Immature natural killer cell (primary cell): ENCODE measurements around the gene ARHGAP8. TPM values are rescaled to one million over a fixed set of nuclear protein-coding genes. Genes with fewer than 3 reads are reported as not detected.
"Not testable (repeated sequence)": the region's sequence is repeated elsewhere in the genome, so short reads cannot be mapped to it uniquely, and the experiment has no call there.

Source experiments
- DNase-seq, 3 donors: peaks; one replicate each; pipeline ENCODE4 v3.0.0; 2022; ENCODE audit warnings: mixed read lengths in 1 of 3
- H3K27ac Mint-ChIP-seq, 6 donors: one replicate each; pipeline ENCODE4 v1.8.0; 2020; ENCODE audit warnings: mixed read lengths in 6 of 6, mild to moderate bottlenecking in 5 of 6, inconsistent platforms in 4 of 6, moderate library complexity in 3 of 6
- H3K27me3 Mint-ChIP-seq, 3 donors: one replicate each; pipeline ENCODE4 v1.8.0; 2020 to 2021; ENCODE audit warnings: low read depth in 3 of 3, mild to moderate bottlenecking in 3 of 3, mixed read lengths in 3 of 3, moderate library complexity in 3 of 3, inconsistent platforms in 1 of 3
- H3K36me3 Mint-ChIP-seq, 3 donors: one replicate each; pipeline ENCODE4 v1.8.0; 2020; ENCODE audit warnings: mixed read lengths in 3 of 3, inconsistent platforms in 2 of 3, mild to moderate bottlenecking in 2 of 3
- H3K4me1 Mint-ChIP-seq, 2 donors: one replicate each; pipeline ENCODE4 v1.8.0; 2020; ENCODE audit warnings: inconsistent platforms in 2 of 2, mild to moderate bottlenecking in 2 of 2, mixed read lengths in 2 of 2, moderate library complexity in 1 of 2
- H3K4me3 Mint-ChIP-seq, 5 donors: one replicate each; pipeline ENCODE4 v1.8.0; 2020; ENCODE audit warnings: mild to moderate bottlenecking in 5 of 5, mixed read lengths in 5 of 5, inconsistent platforms in 3 of 5, moderate library complexity in 3 of 5
- H3K9me3 Mint-ChIP-seq, 6 donors: one replicate each; pipeline ENCODE4 v1.8.0; 2020; ENCODE audit warnings: mild to moderate bottlenecking in 6 of 6, mixed read lengths in 6 of 6, inconsistent platforms in 4 of 6, moderate library complexity in 3 of 6
- polyA plus RNA-seq, 3 donors: library from polyadenylated mRNA; unstranded; fragments of 300-500 nt; fragmentation: Illumina TruSeq; gene quantifications; one replicate each; pipeline ENCODE4 v1.2.3, GENCODE V29; 2021

ARHGAP8 gene
- polyA plus RNA-seq, 3 donors from 2014 or later = 0.60 to 2.0 TPM; not detected in 1

GRCh38 chr22:44898236-44898635 lies 145.9 kb downstream of the ARHGAP8 start:
- no peak for DNase-seq
- peaks cover 0 to 25% (median 11%) of the 10 kb centered on the region in 6 donors for H3K9me3 Mint-ChIP-seq
- H3K27me3 Mint-ChIP-seq = peaks cover 3 to 11% (median 6%) of the 10 kb centered on the region in 3 donors
- H3K27ac Mint-ChIP-seq = no peak overlapping the region
- H3K4me1 Mint-ChIP-seq = no peaks in the 10 kb centered on the region
- peaks cover 0 to 3% (median 0%) of the 10 kb centered on the region in 3 donors for H3K36me3 Mint-ChIP-seq
- no peak overlapping the region for H3K4me3 Mint-ChIP-seq

DNA sequence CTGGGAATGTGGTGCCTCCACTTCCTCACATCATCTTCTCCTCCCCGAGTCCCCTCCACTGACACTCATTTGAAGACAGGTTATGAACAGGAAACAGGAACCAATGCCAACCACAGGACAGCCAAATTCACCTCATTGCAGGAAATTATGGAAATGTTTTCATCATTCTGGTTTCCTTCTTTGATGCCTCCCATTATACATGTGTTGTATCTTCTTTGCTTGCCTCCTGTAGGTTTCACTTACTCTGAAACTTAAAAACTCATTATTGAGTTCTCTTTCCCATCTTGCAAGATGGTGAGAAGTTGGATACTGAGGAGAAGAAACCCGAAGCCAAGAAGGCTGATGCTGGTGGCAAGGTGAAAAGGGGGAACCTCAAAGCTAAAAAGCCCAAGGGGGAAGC lies 148.9 kb downstream of the ARHGAP8 start:
- peaks cover 0 to 25% (median 11%) of the 10 kb centered on the region in 6 donors for H3K9me3 Mint-ChIP-seq
- H3K4me1 Mint-ChIP-seq = no peaks in the 10 kb centered on the region
- H3K4me3 Mint-ChIP-seq = no peak overlapping the region
- peaks cover 0 to 3% (median 0%) of the 10 kb centered on the region in 3 donors for H3K36me3 Mint-ChIP-seq
- H3K27me3 Mint-ChIP-seq = peaks cover 5 to 13% (median 8%) of the 10 kb centered on the region in 3 donors
- H3K27ac Mint-ChIP-seq = no peak overlapping the region
- no peak for DNase-seq

DNA sequence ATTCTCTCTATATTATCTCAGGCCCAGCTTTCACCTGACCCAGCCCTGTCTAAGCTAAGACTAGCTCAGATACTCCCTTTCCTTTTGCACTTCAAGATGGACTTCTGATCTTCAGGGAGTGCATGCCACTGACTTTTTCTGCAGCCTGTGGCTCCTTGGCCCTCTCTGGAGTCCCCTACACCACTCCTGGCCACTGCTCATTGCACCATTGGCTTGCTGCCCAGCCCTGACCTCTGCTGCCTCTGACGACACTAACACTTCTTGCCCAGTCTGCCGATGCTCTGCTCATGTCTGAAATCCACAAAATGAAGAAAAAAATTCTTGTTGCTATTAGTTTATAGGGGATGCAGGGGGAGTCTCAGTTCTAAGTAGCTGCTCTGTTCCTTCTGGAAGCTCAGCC lies 150.8 kb downstream of the ARHGAP8 start:
- peaks cover 0 to 25% (median 11%) of the 10 kb centered on the region in 6 donors for H3K9me3 Mint-ChIP-seq
- H3K27me3 Mint-ChIP-seq = peaks cover 5 to 11% (median 8%) of the 10 kb centered on the region in 3 donors
- H3K27ac Mint-ChIP-seq, H3K36me3 Mint-ChIP-seq, H3K4me3 Mint-ChIP-seq, H3K4me1 Mint-ChIP-seq, DNase-seq: not testable (repeated sequence)

GRCh38 chr22:44904492-44905152 lies 152.2 kb downstream of the ARHGAP8 start:
- Mint-ChIP-seq H3K27me3 (peaks cover 5 to 11% (median 8%) of the 10 kb centered on the region in 3 donors), H3K9me3 (peaks cover 0 to 25% (median 11%) of the 10 kb centered on the region in 6 donors)
- H3K4me3 Mint-ChIP-seq, H3K4me1 Mint-ChIP-seq, DNase-seq, H3K27ac Mint-ChIP-seq, H3K36me3 Mint-ChIP-seq: not testable (repeated sequence)

DNA sequence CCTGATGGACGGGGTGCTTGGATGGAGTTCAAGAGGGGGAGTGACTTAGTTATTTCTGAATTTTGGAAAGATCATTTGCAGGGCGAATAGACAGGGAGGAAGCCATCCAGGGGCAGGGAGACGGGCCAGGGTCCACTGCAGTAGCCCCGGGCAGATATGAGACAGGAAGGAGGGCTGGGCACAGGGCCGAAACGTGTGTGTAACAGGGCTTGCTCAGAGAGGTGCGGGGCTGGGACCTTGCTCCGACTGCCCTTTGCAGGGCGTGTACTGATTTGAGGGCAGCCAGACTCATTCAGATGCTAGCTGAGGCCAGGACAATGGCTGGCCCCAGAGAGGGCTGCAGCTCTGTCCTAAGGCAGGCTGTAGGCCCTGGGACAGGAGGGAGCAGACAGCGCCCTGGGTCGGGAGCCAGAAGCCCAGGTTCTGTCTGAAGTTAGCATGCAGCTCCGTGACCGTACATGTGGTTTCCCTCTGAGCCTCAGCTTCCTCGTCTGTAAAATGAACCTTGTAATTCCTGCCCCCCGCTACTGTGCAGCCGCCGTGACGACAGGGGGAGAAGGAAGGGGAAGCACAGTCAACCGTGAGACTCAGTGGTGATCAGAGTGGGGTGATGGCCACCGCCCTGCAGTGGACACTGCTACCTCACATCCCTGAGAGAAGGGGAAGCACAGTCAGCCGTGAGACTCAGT lies 154.0 kb downstream of the ARHGAP8 start:
- H3K4me1 Mint-ChIP-seq = no peaks in the 10 kb centered on the region
- peaks cover 0 to 22% (median 10%) of the 10 kb centered on the region in 6 donors for H3K9me3 Mint-ChIP-seq
- H3K4me3 Mint-ChIP-seq = no peak overlapping the region
- no peak overlapping the region for H3K27ac Mint-ChIP-seq
- peaks cover 6 to 7% (median 6%) of the 10 kb centered on the region in 3 donors for H3K27me3 Mint-ChIP-seq
- H3K36me3 Mint-ChIP-seq = peaks cover 0 to 3% (median 0%) of the 10 kb centered on the region in 3 donors
- no peak for DNase-seq

GRCh38 chr22:44906999-44907644 lies 154.7 kb downstream of the ARHGAP8 start:
- Mint-ChIP-seq H3K9me3 (peaks cover 0 to 14% (median 6%) of the 10 kb centered on the region in 6 donors), H3K36me3 (peaks cover 0 to 3% (median 0%) of the 10 kb centered on the region in 3 donors), H3K27me3 (peaks cover 4 to 7% (median 6%) of the 10 kb centered on the region in 3 donors), H3K27ac (no peak overlapping the region), H3K4me3 (no peak overlapping the region), H3K4me1 (no peaks in the 10 kb centered on the region)
- DNase-seq = no peak

DNA sequence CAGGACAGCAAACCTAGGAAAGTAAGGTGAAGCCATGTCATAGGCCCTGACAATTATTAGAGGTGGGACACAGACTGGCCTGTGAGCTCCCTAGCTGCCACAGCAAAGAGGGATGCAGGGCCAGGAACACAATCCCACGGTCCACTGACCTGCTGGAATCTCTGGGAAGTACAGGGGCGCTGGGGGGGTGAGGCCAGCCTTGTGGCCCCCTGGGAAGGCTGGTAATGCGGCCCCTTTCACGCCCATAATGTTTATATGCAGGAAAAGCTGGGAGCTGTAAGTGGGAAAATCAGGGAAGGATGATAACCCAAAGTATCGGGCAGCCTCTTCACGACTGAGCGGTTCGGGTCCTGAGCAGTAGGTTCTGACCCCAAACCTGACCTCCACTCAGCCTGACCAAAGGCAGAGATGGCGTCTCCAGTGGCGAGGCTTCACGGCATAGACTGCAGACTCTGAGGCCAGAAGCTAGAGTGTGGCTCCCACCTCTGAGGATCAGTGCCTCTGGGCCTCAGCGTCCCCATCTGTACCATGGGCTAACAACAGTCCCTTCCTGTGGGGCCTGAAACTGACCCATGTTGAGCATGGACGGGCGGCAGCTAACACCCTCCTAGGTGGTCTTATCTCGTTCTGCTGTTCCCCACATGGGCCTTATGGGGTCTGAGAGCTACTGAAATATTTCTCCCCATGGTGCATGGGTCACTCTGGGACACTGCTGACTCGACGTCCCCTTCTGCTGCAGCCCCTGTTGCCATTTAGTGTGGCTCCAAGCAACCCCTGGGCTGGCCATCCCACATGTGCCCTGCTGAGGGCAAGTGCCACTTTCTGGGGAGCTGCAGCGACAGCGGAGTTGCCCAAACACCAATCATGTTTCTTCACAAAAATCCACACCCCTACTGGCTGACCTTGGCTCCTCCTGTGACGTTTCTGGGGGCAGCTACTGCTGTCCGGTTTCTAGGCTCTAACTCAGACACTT lies 155.7 kb downstream of the ARHGAP8 start:
- Mint-ChIP-seq H3K27ac (no peak overlapping the region), H3K27me3 (peaks cover 2 to 6% (median 4%) of the 10 kb centered on the region in 3 donors), H3K36me3 (no peaks in the 10 kb centered on the region), H3K9me3 (peaks cover 0 to 5% (median 0%) of the 10 kb centered on the region in 6 donors), H3K4me1 (no peaks in the 10 kb centered on the region), H3K4me3 (no peak overlapping the region)
- DNase-seq = no peak

DNA sequence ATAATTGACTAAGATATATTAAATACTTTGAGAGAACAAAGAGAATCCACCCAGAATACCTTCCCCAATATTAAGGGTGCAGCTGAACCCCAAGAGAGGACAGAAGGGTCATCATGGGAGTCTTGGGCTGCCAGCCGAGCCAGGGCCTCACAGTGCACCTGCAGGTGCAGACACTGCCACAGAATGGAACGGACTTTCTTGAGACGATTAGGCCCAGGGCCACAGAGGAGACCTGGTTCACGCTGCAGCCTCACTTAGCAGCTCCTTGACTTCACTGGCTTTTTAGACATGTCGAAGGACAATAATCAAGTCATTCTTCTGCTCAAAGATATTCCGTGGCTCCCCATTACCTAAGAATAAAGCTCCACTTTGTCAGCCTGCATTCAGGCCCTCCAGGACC lies 156.9 kb downstream of the ARHGAP8 start:
- Mint-ChIP-seq H3K9me3 (peaks cover 0 to 4% (median 0%) of the 10 kb centered on the region in 6 donors), H3K36me3 (no peaks in the 10 kb centered on the region), H3K27ac (no peak overlapping the region), H3K4me1 (no peaks in the 10 kb centered on the region), H3K4me3 (no peak overlapping the region), H3K27me3 (peaks cover 0 to 6% (median 4%) of the 10 kb centered on the region in 3 donors)
- no peak for DNase-seq

Other genes starting within 250 kb of the ARHGAP8 start
- 100 to 1,000 TPM; 102 to 168 (median 112) TPM for gene PRR5, start 50.4 kb upstream of the ARHGAP8 start, polyA plus RNA-seq